ENCODE data around the gene PYROXD2.

- TF ChIP-seq, protein P1, sequence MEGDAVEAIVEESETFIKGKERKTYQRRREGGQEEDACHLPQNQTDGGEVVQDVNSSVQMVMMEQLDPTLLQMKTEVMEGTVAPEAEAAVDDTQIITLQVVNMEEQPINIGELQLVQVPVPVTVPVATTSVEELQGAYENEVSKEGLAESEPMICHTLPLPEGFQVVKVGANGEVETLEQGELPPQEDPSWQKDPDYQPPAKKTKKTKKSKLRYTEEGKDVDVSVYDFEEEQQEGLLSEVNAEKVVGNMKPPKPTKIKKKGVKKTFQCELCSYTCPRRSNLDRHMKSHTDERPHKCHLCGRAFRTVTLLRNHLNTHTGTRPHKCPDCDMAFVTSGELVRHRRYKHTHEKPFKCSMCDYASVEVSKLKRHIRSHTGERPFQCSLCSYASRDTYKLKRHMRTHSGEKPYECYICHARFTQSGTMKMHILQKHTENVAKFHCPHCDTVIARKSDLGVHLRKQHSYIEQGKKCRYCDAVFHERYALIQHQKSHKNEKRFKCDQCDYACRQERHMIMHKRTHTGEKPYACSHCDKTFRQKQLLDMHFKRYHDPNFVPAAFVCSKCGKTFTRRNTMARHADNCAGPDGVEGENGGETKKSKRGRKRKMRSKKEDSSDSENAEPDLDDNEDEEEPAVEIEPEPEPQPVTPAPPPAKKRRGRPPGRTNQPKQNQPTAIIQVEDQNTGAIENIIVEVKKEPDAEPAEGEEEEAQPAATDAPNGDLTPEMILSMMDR (IDR thresholded peaks at IDR 0.05) = no peak
- TF ChIP-seq POLR2A (IDR thresholded peaks at IDR 0.05) (no peak), POLR2AphosphoS5 (IDR thresholded peaks at IDR 0.05) (no peak)
Observed at GRCh38 chr10:98410135-98410743, 4.7 kb downstream of the PYROXD2 start.
